ENCODE data around the gene TK1. TPM values are rescaled to one million over a fixed set of nuclear protein-coding genes. Genes with fewer than 3 reads are reported as not detected.

The TK1 gene
- total and polyA plus RNA-seq, 3 donors from 2014 or later = 3.9 to 5.7 (median 4.8) TPM

- H3K36me3 ChIP-seq (ENCODE audit: low read depth, missing control alignments) = no peaks in the 10 kb centered on the region
- no peaks in the 10 kb centered on the region for H3K4me1 ChIP-seq
- intact Hi-C loops (cut with DNase I; ENCODE audit: low total_unique reads) = no loop called here
- no peak overlapping the region for H3K27ac ChIP-seq
- 84 to 93% methylated on average over 12 to 14 of the region's 17 CpGs for WGBS, 2 donors
- H3K4me3 ChIP-seq = no peak overlapping the region
- no peaks in the 10 kb centered on the region for H3K9me3 ChIP-seq
- DNase-seq = no peak
- no peak for TF ChIP-seq POLR2A (IDR thresholded peaks at IDR 0.05)
- no peaks in the 10 kb centered on the region for H3K27me3 ChIP-seq
Measured at GRCh38 chr17:78138204-78139060, 48.4 kb downstream of the TK1 start.

GRCh38 chr17:78137392-78138203 lies 49.3 kb downstream of the TK1 start:
- no peak for DNase-seq
- no peaks in the 10 kb centered on the region for H3K36me3 ChIP-seq (ENCODE audit: low read depth, missing control alignments)
- no peaks in the 10 kb centered on the region for H3K27me3 ChIP-seq
- intact Hi-C loops (cut with DNase I; ENCODE audit: low total_unique reads) = no loop called here
- no peak overlapping the region for H3K27ac ChIP-seq
- 77 to 83% methylated on average over 21 to 26 of the region's 26 CpGs for WGBS, 2 donors
- H3K9me3 ChIP-seq = no peaks in the 10 kb centered on the region
- no peaks in the 10 kb centered on the region for H3K4me1 ChIP-seq
- TF ChIP-seq POLR2A (IDR thresholded peaks at IDR 0.05) (no peak), CTCF (IDR thresholded peaks at IDR 0.05) (peak; percentile 1 to 24 (median 6))
- H3K4me3 ChIP-seq = no peak overlapping the region

GRCh38 chr17:78135858-78136500 lies 50.9 kb downstream of the TK1 start:
- Histone ChIP-seq H3K9me3 (no peaks in the 10 kb centered on the region), H3K27ac (no peak overlapping the region), H3K27me3 (no peaks in the 10 kb centered on the region), H3K4me3 (no peak overlapping the region), H3K4me1 (no peaks in the 10 kb centered on the region), H3K36me3 (ENCODE audit: low read depth, missing control alignments) (no peaks in the 10 kb centered on the region)
- 72 to 89% methylated on average over 8 to 9 of the region's 9 CpGs for WGBS, 2 donors
- DNase-seq = no peak
- intact Hi-C loops (cut with DNase I; ENCODE audit: low total_unique reads) = no loop called here
- TF ChIP-seq POLR2A (IDR thresholded peaks at IDR 0.05) (no peak), CTCF (IDR thresholded peaks at IDR 0.05) (no peak)

GRCh38 chr17:78134899-78135385 lies 51.9 kb downstream of the TK1 start:
- Histone ChIP-seq H3K4me1 (no peaks in the 10 kb centered on the region), H3K4me3 (no peak overlapping the region), H3K36me3 (ENCODE audit: low read depth, missing control alignments) (no peaks in the 10 kb centered on the region), H3K27ac (no peak overlapping the region), H3K27me3 (no peaks in the 10 kb centered on the region), H3K9me3 (no peaks in the 10 kb centered on the region)
- DNase-seq = no peak
- intact Hi-C loops (cut with DNase I; ENCODE audit: low total_unique reads) = no loop called here
- TF ChIP-seq POLR2A (IDR thresholded peaks at IDR 0.05) = no peak
- WGBS, 2 donors = 90 to 91% methylated on average over 5 to 9 of the region's 9 CpGs

GRCh38 chr17:78133971-78134898 lies 52.6 kb downstream of the TK1 start:
- no peaks in the 10 kb centered on the region for H3K9me3 ChIP-seq
- intact Hi-C loops (cut with DNase I; ENCODE audit: low total_unique reads) = no loop called here

More at GRCh38 chr17:78133971-78134898, 52.6 kb downstream of the TK1 start:
- no peak for DNase-seq
- Histone ChIP-seq H3K36me3 (ENCODE audit: low read depth, missing control alignments) (no peaks in the 10 kb centered on the region), H3K4me3 (no peak overlapping the region), H3K27ac (no peak overlapping the region), H3K4me1 (peaks cover under 1% of the 10 kb centered on the region), H3K27me3 (no peaks in the 10 kb centered on the region)
- TF ChIP-seq POLR2A (IDR thresholded peaks at IDR 0.05) (no peak), CTCF (IDR thresholded peaks at IDR 0.05) (peak in 1 of 3 experiments; percentile 14)
- WGBS, 2 donors = 78 to 79% methylated on average over 20 to 39 of the region's 39 CpGs
